Activated CD4-positive, alpha-beta T cell treated with anti-CD3 and anti-CD28 coated beads, Interleukin-2, amount 50 U/mL, for 16 hours (primary cell): ENCODE data around the gene ASIC5.
"Not testable (repeated sequence)": the region's sequence is repeated elsewhere in the genome, so short reads cannot be mapped to it uniquely, and the experiment has no call there.

ENCODE experiments used
- DNase-seq: peaks from one replicate; pipeline ENCODE4 v3.0.0-alpha.2; 2020

Gene ASIC5

DNA sequence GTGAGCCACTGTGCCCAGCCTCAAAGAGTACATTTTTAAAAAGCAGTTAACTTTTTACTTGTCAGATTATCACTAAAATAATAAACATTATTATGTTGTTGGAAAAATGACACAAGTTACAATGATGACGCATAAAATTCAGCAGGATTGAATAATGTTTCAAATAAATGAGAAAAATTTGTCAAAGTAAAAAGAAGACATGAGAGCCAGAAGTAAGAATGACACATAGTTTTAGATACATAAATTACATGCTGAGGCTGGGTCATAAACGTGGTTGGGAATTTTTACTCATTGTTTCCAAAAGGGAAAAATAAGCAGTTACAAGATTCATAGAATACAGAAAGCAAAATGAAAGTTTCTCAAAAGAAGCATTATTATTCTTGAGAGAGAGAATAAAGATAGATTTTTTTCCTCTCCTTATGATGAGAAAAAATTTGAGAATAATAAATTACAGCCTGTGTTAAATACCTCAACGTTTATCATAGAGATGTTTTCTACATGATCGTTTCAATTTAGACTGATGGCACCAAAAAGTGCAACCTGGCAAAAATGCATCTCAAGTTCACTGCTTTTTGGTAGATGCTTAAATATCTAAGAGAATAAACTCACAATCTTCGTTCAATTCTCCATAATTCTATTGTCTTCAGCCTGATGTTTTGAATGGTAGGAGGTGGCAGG, 66.8 kb downstream of the ASIC5 start:
- DNase-seq, result no peak

DNA sequence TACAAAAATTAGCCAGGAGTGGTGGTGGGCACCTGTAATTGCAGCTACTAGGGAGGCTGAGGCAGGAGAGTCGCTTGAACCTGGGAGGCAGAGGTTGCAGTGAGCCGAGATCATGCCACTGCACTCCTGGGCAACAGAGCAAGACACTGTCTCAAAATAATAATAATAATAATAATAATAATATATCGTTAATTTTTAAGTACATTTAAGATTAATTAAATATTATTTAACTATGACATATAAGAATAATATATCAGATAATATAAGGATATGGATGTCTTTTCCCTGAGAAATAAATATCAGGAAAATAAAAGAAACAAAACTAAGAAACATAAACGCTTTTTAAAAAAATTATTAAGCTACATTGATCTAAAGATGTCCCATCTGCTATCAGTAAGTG, 68.5 kb downstream of the ASIC5 start:
- not testable (repeated sequence) for DNase-seq

DNA sequence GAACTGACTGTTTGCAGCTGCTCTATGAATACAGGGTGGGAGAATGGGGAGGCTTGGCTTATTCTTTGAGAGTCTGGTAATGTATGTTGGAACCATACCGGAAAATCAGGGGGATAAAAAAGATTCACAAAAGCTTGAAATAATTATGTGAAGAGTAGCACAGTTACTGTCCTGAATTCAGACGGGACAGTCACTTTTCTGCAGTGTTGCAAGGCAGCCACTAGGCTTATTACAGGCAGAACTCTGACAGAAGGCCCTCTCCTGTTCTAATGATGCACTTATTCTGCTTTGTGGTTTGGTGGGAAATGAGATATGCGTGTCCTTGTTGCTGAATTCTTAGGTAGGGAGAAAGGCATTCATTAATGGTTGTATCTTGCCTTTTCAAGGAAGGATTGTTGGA, 70.1 kb downstream of the ASIC5 start:
- peak; percentile 2 for DNase-seq

DNA sequence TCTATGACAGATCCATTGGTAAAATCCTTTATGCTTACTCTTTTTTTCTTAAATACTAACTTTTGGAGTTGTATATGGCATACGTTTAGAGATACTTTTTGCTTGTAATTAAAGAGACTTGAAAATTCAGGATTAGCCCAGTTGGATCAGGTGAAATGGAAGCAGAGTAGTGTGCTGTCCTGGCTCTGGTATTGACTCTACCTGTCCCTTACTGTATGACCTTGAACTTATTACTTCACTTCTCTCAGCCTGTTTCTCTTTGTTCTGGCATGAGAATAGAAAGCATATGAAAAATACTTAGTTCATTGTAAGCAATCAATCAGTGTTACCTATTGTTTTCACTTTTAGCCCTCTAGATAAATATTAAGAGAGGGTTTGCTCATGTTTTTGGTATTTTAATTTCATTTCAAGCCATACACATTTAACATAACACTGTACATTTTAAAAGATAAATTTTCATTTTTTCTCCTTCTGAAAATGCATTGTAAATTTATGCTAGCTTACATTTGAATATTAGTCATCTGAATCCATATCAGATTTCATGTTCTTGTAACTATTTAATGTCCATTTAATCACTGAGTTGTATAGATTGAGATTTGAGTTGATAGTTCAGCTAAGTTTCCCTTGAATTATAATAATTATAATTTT, 71.4 kb downstream of the ASIC5 start:
- DNase-seq, result no peak

DNA sequence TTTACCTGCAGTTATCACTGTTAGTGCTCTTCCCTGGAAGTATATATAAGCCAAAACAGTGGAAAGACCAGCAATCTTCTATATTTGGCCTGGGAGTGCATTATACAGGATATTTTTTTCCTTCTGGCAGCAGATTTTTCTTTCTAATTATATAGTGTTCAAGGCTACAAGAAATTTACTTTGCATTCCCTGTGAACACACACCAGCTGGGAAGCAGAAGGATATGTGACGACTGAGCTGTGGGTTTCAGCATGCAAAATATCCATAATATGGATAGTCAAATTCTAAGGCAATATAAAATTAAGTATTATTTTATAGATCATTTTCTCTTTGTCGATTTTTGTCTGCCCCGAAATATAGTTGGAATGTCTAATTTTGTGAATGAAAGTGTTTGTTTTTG, 76.1 kb downstream of the ASIC5 start:
- DNase-seq, result no peak

DNA sequence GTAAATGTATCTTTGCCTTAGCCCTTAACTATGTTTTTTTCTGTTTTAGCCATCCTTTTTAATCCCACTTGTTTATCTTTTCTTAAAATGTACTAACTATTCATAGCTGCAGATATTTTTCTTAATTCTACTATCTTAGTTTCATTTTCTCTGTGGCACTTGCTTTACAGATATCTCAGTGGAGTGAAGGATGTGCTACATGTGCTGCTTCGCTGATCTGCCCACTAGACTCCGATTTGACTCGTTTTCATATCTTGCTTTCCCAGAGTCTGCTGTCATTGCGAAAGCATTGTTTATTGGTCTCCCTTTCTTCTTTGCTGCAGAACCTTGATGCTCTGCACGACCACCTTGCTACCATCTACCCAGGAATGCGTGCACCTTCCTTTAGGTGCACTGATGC, 76.7 kb downstream of the ASIC5 start:
- no peak for DNase-seq

DNA sequence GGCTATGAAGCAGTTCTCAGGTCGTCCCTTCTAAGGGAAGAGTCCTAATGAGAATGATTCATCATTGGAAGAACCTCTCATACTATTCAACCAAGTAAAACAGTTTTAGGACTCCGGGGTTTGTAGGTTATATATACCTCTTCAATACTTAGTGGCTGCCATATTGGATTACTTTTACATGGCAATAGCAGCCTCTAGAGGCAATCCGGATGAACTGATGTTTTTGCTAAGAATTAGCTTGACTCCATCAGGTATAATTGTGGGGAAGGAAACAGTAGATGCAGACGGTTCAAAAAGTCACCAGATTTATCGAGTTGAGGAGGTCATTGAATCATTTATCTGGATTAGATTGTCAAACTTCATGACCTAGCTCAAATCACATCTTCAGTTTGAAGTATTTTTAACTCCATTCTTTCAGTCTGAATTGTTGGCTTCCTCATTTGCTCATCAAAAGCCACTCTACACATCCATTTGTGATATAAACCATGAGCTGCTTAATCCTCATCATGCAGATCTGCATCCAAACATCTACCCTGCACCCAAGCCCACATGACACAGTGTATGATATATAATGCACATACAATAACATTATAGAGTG, 78.9 kb downstream of the ASIC5 start:
- peak; percentile 48 for DNase-seq

DNA sequence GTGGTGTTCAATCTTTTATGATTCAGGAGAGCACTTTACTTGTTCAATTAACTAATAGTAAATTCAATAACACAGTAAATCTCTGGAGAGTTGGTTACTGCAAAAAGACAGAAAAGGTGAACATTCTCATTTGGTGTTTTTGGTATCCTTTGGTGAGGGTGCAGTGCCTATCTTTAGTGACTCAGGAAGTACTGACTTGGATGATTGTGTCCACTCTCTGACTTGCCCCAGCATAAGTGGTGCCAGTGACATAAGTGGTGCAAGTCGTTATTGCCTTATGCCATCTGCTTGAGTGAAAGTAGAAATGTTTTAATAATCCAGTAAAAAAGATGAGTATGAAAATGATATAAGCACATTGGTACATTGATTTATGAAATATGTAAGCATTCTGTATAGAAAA, 80.2 kb downstream of the ASIC5 start:
- no peak for DNase-seq

DNA sequence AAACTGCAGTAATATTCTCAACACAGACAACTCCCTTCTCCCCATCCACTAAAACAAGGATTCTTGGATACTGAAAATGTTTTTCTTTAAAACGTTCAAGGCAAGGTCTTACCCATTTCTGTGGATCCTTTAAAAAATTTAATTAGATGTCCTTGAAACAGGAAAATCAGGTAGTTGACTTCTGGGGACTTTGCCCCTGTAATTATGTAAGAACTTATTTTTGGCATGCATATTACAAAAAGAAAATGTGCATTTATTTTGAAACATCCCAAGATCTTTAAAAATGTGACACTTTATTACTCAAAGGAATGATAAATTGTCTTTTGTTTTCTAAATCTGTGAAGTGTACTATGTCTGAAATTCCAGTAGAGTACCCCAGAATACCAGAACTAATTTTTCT, 81.4 kb downstream of the ASIC5 start:
- no peak for DNase-seq

DNA sequence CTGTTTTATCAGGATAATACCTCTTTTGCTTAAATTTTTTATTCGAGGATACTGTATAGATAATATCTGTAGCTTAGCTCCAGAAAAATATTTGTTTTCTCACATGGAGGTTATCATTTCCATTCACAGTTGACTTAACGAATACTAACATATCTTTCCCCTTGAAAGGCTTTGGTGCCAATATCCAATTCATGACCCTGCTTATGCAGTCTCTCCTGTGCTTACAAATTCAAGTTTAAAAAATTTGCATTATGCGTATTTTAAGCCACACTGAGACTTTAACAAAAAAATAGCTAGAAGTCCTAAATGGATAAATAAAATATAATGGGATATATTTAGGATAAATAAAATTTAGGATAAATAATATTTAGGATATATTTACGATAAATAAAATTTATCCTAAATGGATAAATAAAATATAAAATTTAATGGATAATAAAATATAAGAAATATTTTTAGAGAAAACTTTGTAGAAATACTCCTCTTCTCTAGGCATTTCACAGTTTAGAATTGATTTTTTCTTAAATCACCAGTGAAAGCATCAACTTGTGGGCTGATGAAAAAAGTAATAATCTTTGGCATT, 84.7 kb downstream of the ASIC5 start:
- DNase-seq, result no peak

DNA sequence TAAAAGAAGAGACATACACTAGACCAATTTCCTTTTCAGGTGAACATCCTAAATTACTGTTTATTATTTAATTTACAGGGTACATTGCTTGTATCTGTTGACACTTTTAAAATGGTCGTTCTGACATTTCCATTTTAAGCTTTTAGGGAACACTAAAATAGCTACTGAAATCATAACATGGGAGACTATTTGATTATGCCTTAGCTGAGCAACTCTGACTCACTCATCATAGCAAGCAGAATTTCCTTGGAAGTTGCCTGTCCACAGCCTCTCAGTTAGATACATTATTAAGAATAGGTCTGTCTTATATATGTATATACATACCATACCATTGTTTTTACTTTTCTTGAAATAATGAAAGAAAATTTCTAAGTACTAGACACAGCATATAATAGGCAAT, 85.3 kb downstream of the ASIC5 start:
- no peak for DNase-seq
